A673 (cell line): Measurements from ENCODE around the gene KIRREL3. TPM values are rescaled to one million over a fixed set of nuclear protein-coding genes. Genes with fewer than 3 reads are reported as not detected.

Source experiments
- BruUV-seq: library from RNA; stranded (reverse); fragments of 400-500 nt; replicated peaks from 2 replicates; lab custom pipeline; 2021; lab: Mats Ljungman, UMichigan
- CTCF ChIA-PET: fragments of 300-600 bp; sonication (Branson Sonifier 250); formaldehyde crosslinking; loops from one replicate; lab custom pipeline; 2022; ENCODE audit warnings: antibody characterized with exemption; lab: Charles Lee
- POLR2A ChIA-PET: fragments of 300-600 bp; sonication (Branson Sonifier 250); formaldehyde crosslinking; loops from one replicate; lab custom pipeline; 2022; ENCODE audit warnings: antibody characterized with exemption; ENCODE audit not compliant: low non-redundant PET; lab: Charles Lee
- DNase-seq: peaks from one replicate; pipeline ENCODE4 v3.0.0-alpha.2; 2015; ENCODE audit warnings: low spot score
- H3K27ac ChIP-seq: fragments of 200-600 bp; sonication (generic); 2 replicates; pipeline ENCODE4 v1.5.1; 2016; ENCODE audit warnings: mixed run types, low read depth, mild to moderate bottlenecking, mixed read lengths, antibody characterized with exemption, low read length; ENCODE audit not compliant: poor library complexity, severe bottlenecking
- H3K27me3 ChIP-seq: fragments of 200-600 bp; sonication (generic); replicated peaks from 2 replicates; pipeline ENCODE4 v1.6.1; 2017; ENCODE audit warnings: mixed run types, low read depth, mild to moderate bottlenecking, mixed read lengths, antibody characterized with exemption, low read length; ENCODE audit not compliant: insufficient read depth, poor library complexity
- H3K36me3 ChIP-seq: fragments of 200-600 bp; sonication (generic); 2 replicates; pipeline ENCODE4 v1.6.1; 2016; ENCODE audit warnings: mixed run types, mild to moderate bottlenecking, mixed read lengths, antibody characterized with exemption, low read length; ENCODE audit not compliant: insufficient read depth, poor library complexity, severe bottlenecking
- H3K4me1 ChIP-seq: fragments of 200-600 bp; sonication (generic); 2 replicates; pipeline ENCODE4 v1.6.1; 2017; ENCODE audit warnings: mixed run types, mild to moderate bottlenecking, mixed read lengths, antibody characterized with exemption, low read length; ENCODE audit not compliant: insufficient read depth, poor library complexity, severe bottlenecking
- H3K4me3 ChIP-seq: fragments of 200-600 bp; sonication (generic); 2 replicates; pipeline ENCODE4 v1.5.1; 2016; ENCODE audit warnings: low read depth, mixed run types, mild to moderate bottlenecking, mixed read lengths, low read length; ENCODE audit not compliant: poor library complexity, severe bottlenecking
- H3K9me3 ChIP-seq: fragments of 200-600 bp; sonication (generic); 2 replicates; pipeline ENCODE4 v1.6.1; 2016; ENCODE audit warnings: mixed run types, low read depth, mild to moderate bottlenecking, mixed read lengths, antibody characterized with exemption, low read length; ENCODE audit not compliant: poor library complexity, severe bottlenecking
- EZH2 ChIP-seq: fragments of 200-600 bp; sonication (generic); IDR thresholded peaks from 2 replicates; pipeline ENCODE4 v1.6.1; 2017; ENCODE audit warnings: borderline replicate concordance, low read depth, mild to moderate bottlenecking, mixed read lengths, antibody characterized with exemption, low read length; ENCODE audit not compliant: poor library complexity, severe bottlenecking
- intact Hi-C: fragments of 100-400 bp; cut with micrococcal nuclease; formaldehyde crosslinking; loops from one replicate; pipeline ENCODE4 v1.10.0; 2022; ENCODE audit not compliant: unreplicated experiment
- total RNA-seq: library from RNA; stranded (reverse); gene quantifications from 2 replicates; pipeline ENCODE4 v1.2.3, GENCODE V29; 2021
- TF ChIP-seq, protein P1 (sequence below): fragments of 300-800, 200-600 bp; sonication (generic); conservative IDR thresholded peaks from 2 replicates; pipeline ENCODE4 v1.5.1; 2017; ENCODE audit warnings: low read depth, mild to moderate bottlenecking, antibody characterized with exemption, low read length, moderate library complexity, mixed read lengths

The KIRREL3 gene
- total RNA-seq, 1 experiment from 2014 or later: not detected

DNA sequence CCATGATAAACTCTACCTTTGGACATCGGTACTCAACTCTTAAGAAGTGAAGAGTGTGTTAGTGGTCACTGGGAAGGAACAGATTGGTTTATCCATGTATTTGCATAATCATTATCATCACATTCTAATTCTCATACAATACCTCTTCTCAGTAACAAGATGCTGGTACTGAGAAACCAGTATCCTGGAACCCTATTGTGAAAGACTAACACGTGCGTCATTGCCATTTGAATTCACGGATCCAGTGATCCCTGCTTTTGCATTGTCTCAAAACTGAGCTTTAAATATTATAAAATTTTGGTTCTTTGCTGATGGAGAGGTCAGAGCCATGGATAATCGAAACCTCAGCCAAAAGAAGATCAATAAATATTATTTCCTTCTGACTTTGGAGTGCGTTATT, 35.2 kb downstream of the KIRREL3 start:
- H3K27me3 ChIP-seq: peaks cover 51% of the 10 kb centered on the region
- ChIA-PET POLR2A (no interaction called here), CTCF (no interaction called here)
- no peak overlapping the region for H3K27ac ChIP-seq
- no peaks in the 10 kb centered on the region for H3K9me3 ChIP-seq
- no peak for DNase-seq
- BruUV-seq: no TSS peak
- H3K36me3 ChIP-seq: no peaks in the 10 kb centered on the region
- TF ChIP-seq EZH2: no peak
- TF ChIP-seq, protein P1, sequence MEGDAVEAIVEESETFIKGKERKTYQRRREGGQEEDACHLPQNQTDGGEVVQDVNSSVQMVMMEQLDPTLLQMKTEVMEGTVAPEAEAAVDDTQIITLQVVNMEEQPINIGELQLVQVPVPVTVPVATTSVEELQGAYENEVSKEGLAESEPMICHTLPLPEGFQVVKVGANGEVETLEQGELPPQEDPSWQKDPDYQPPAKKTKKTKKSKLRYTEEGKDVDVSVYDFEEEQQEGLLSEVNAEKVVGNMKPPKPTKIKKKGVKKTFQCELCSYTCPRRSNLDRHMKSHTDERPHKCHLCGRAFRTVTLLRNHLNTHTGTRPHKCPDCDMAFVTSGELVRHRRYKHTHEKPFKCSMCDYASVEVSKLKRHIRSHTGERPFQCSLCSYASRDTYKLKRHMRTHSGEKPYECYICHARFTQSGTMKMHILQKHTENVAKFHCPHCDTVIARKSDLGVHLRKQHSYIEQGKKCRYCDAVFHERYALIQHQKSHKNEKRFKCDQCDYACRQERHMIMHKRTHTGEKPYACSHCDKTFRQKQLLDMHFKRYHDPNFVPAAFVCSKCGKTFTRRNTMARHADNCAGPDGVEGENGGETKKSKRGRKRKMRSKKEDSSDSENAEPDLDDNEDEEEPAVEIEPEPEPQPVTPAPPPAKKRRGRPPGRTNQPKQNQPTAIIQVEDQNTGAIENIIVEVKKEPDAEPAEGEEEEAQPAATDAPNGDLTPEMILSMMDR: no peak
- intact Hi-C loops: no loop called here
- H3K4me3 ChIP-seq: no peak overlapping the region
- H3K4me1 ChIP-seq: no peaks in the 10 kb centered on the region

DNA sequence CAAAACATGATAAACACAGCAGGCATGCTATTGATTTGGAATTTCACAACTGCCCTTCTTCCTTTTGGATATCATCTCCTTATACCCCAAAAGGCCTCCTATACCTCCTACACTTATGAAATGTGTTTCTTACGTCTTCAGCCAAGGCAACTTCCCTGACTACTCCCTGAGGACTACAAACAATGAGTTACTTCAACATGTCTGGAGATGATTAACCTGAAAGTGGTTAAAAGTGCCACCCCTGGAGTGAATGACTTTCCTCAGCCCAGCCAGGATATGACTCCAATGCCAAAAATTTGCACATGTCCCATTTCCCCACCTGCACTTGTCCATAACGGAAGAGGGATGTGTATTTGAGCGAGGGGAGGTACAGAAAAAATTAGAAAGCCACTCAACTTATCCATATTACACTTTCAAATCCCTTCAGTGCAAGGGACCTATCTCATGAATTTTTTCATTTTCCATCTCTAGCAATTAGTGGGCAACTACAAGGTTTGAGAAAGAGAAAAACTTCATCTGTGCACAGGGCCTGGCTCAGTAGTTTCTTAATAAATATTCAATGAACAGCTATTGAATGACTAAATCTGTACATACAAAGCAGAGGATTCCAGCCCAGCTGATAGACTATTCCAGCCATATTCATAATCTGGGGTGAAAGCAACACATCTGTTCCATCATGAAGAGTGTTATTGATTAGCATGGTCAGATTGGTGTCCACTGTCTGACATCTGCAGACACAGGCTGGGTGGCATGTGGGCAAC, 36.8 kb downstream of the KIRREL3 start:
- H3K27me3 ChIP-seq: peaks cover 46% of the 10 kb centered on the region
- H3K4me3 ChIP-seq: no peak overlapping the region
- no peak for TF ChIP-seq EZH2
- TF ChIP-seq, protein P1: no peak
- no peaks in the 10 kb centered on the region for H3K9me3 ChIP-seq
- intact Hi-C loops: no loop called here
- CTCF ChIA-PET: no interaction called here
- no peak overlapping the region for H3K27ac ChIP-seq
- no peaks in the 10 kb centered on the region for H3K36me3 ChIP-seq
- POLR2A ChIA-PET: no interaction called here
- no peaks in the 10 kb centered on the region for H3K4me1 ChIP-seq
- BruUV-seq: no TSS peak
- no peak for DNase-seq

DNA sequence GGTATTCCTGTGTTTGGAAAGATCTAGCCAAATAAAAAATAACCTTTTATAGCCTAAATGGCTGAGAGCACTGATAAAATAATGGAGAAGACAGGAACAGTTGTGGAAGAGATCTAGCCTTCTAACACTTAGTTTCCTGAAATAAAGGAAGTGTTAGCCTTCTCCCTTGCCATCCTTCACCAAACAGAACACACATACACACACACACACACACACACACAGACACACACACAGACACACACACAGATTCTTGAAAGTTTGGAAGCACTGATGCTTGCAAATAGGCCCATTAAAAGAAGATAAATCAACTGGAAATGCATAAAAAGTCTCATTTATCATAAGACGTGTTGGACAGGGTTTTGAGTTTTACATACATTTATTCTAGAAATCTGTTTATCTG, 37.5 kb downstream of the KIRREL3 start:
- Histone ChIP-seq H3K4me1 (no peaks in the 10 kb centered on the region), H3K4me3 (no peak overlapping the region), H3K27me3 (peaks cover 39% of the 10 kb centered on the region), H3K9me3 (no peaks in the 10 kb centered on the region), H3K36me3 (no peaks in the 10 kb centered on the region), H3K27ac (no peak overlapping the region)
- intact Hi-C loops: no loop called here
- ChIA-PET CTCF (no interaction called here), POLR2A (no interaction called here)
- TF ChIP-seq, protein P1: no peak
- no peak for TF ChIP-seq EZH2
- DNase-seq: no peak
- no TSS peak for BruUV-seq
